ENCODE measurements around the gene HMGN4. TPM values are rescaled to one million over a fixed set of nuclear protein-coding genes. Genes with fewer than 3 reads are reported as not detected.

Gene HMGN4
- total and polyA plus RNA-seq, 9 of the 15 experiments (the other 6 are each of a cell fraction or from before 2014, with no cell fraction given), result 35.4 to 134 (median 94.1) TPM

GRCh38 chr6:26592649-26593048 lies 54.5 kb downstream of the HMGN4 start (continued):
- TF ChIP-seq REST (IDR thresholded peaks at IDR 0.05; ENCODE audit: borderline replicate concordance) (peak; percentile 41; the same call in 1 of the 2 replicates), REST (CRISPR knock-in tag; IDR thresholded peaks at IDR 0.05; ENCODE audit: low read depth) (no peak), C11orf30 (IDR thresholded peaks at IDR 0.05; ENCODE audit: low read depth) (no peak), RERE (CRISPR knock-in tag; IDR thresholded peaks at IDR 0.05; ENCODE audit: borderline replicate concordance) (no peak), KDM1A (IDR thresholded peaks at IDR 0.05) (no peak), HES1 (IDR thresholded peaks at IDR 0.05; ENCODE audit: low read depth) (no peak), ATF1 (CRISPR knock-in tag; IDR thresholded peaks at IDR 0.05) (no peak), ATF1 (tag; IDR thresholded peaks at IDR 0.05) (no peak), ARID4B (CRISPR knock-in tag; IDR thresholded peaks at IDR 0.05) (no peak), ZNF121 (CRISPR knock-in tag; conservative IDR thresholded peaks at IDR 0.05) (no peak)

All from K562 (cell line).